GM08714 (cell line): ENCODE data around the gene PLIN5.

Experiments used
- H3K4me3 ChIP-seq: fragments of 200-500 bp; sonication (Bioruptor generic); 2 replicates; pipeline ENCODE4 v1.5.1; 2014; ENCODE audit warnings: mild to moderate bottlenecking, low read length, inconsistent platforms
- ZNF274 ChIP-seq: IDR thresholded peaks from 2 replicates; pipeline ENCODE4 v1.6.1; 2012; ENCODE audit warnings: mild to moderate bottlenecking, low read depth, low read length

The PLIN5 gene

GRCh38 chr19:4534836-4535658 is at the start of gene PLIN5:
Gene PLIN5 (minus strand): TSS chr19:4535224. CDS start chr19:4534074, 1,150 bp downstream.
- H3K4me3 ChIP-seq, result no peak within 1 kb of the TSS
- TF ChIP-seq ZNF274, result no peak

- no peak for TF ChIP-seq ZNF274
- H3K4me3 ChIP-seq, result no peak overlapping the region
These were observed 49.1 kb upstream of the PLIN5 start for GRCh38 chr19:4583961-4584669.

- no peak for TF ChIP-seq ZNF274
- no peak overlapping the region for H3K4me3 ChIP-seq
These were observed 48.2 kb upstream of the PLIN5 start for GRCh38 chr19:4582980-4583842.

- H3K4me3 ChIP-seq, result no peak overlapping the region
- no peak for TF ChIP-seq ZNF274
These were observed 46.9 kb upstream of the PLIN5 start for GRCh38 chr19:4581666-4582553.

GRCh38 chr19:4580961-4581665 is 46.1 kb upstream of the PLIN5 start:
- no peak for TF ChIP-seq ZNF274
- no peak overlapping the region for H3K4me3 ChIP-seq

- no peak overlapping the region for H3K4me3 ChIP-seq
These were observed 45.2 kb upstream of the PLIN5 start for GRCh38 chr19:4580021-4580901.

GRCh38 chr19:4579389-4579788 is 44.4 kb upstream of the PLIN5 start:
- H3K4me3 ChIP-seq, result no peak overlapping the region
- no peak for TF ChIP-seq ZNF274

More at GRCh38 chr19:4580021-4580901, 45.2 kb upstream of the PLIN5 start:
- TF ChIP-seq ZNF274, result no peak

GRCh38 chr19:4578552-4579248 is 43.7 kb upstream of the PLIN5 start:
- H3K4me3 ChIP-seq, result no peak overlapping the region
- no peak for TF ChIP-seq ZNF274

GRCh38 chr19:4577020-4577782 is 42.2 kb upstream of the PLIN5 start:
- TF ChIP-seq ZNF274, result no peak
- H3K4me3 ChIP-seq, result no peak overlapping the region

- TF ChIP-seq ZNF274, result no peak
- no peak overlapping the region for H3K4me3 ChIP-seq
These were observed 41.3 kb upstream of the PLIN5 start for GRCh38 chr19:4576016-4576933.
